Fibroblast of villous mesenchyme (primary cell): ENCODE results near the gene NDUFA11. TPM values are rescaled to one million over a fixed set of nuclear protein-coding genes. Genes with fewer than 3 reads are reported as not detected.
A peak's percentile ranks its signal among the peaks of the same experiment; 100 is the strongest.
"Not testable (repeated sequence)": the region's sequence is repeated elsewhere in the genome, so short reads cannot be mapped to it uniquely, and the experiment has no call there.

ENCODE experiments used
- DNase-seq: peaks from one replicate; pipeline ENCODE4 v3.0.0-alpha.2; 2010; ENCODE audit warnings: low read depth
- H3K4me3 ChIP-seq: 2 replicates; pipeline ENCODE4 v1.5.1; 2011; ENCODE audit warnings: low read depth, mild to moderate bottlenecking, low read length
- total RNA-seq: library from RNA; depleted of rRNA; stranded (reverse); fragments of >200 nt; gene quantifications from 2 replicates; pipeline ENCODE4 v1.2.3, GENCODE V29; 2012
- TF ChIP-seq, protein P1 (sequence below): IDR thresholded peaks from 2 replicates; pipeline ENCODE4 v1.5.1; 2012; ENCODE audit warnings: low read depth, mild to moderate bottlenecking, low read length; ENCODE audit not compliant: insufficient read depth

NDUFA11 gene
- total RNA-seq, 1 donor = 257 TPM

DNA sequence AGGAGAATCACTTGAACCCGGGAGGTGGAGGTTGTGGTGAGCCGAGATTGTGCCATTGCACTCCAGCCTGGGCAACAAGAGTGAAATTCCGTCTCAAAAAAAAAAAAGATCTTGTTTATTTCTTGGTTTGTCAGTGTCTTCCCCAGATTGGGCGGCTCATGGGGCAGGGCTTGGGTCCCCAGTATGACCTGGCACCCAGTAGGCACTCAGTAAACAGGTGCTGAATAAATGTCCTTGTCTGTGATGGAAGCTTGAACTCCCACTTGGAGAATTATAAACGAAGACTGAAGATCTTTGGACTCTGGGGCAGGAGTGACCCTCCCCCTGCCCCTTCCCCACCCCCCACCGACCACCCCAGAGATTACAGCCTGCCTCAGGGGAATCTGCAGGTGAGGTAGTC lies 23.4 kb downstream of the NDUFA11 start:
- DNase-seq = no peak
- TF ChIP-seq, protein P1, sequence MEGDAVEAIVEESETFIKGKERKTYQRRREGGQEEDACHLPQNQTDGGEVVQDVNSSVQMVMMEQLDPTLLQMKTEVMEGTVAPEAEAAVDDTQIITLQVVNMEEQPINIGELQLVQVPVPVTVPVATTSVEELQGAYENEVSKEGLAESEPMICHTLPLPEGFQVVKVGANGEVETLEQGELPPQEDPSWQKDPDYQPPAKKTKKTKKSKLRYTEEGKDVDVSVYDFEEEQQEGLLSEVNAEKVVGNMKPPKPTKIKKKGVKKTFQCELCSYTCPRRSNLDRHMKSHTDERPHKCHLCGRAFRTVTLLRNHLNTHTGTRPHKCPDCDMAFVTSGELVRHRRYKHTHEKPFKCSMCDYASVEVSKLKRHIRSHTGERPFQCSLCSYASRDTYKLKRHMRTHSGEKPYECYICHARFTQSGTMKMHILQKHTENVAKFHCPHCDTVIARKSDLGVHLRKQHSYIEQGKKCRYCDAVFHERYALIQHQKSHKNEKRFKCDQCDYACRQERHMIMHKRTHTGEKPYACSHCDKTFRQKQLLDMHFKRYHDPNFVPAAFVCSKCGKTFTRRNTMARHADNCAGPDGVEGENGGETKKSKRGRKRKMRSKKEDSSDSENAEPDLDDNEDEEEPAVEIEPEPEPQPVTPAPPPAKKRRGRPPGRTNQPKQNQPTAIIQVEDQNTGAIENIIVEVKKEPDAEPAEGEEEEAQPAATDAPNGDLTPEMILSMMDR = no peak
- no peak overlapping the region for H3K4me3 ChIP-seq

- H3K4me3 ChIP-seq = no peak overlapping the region
- no peak for DNase-seq
- TF ChIP-seq, protein P1 = no peak
Observed at GRCh38 chr19:5877882-5878281, 25.7 kb downstream of the NDUFA11 start.

- TF ChIP-seq, protein P1 = no peak
- no peak for DNase-seq
- no peak overlapping the region for H3K4me3 ChIP-seq
Observed at GRCh38 chr19:5877427-5877826, 26.2 kb downstream of the NDUFA11 start.

DNA sequence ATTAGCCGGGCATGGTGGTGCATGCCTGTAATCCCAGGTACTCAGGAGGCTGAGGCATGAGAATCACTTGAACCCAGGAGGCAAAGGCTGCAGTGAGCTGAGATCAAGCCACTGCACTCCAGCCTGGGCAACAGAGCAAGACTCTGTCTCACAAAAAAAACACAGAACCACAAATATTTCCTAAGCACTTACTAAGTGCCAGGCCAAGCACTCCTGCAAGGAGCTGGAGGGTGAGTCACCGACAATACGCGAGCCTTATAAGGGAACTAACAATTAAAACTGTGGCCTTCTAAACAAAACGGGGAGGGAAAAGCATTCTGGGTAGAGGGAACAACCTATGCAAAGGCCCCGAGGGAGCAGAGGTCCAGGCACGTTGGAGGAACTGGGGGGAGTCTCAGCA lies 29.1 kb downstream of the NDUFA11 start:
- peak; percentile 20 for DNase-seq
- H3K4me3 ChIP-seq = not testable (repeated sequence)

GRCh38 chr19:5873617-5874199 lies 29.9 kb downstream of the NDUFA11 start:
- DNase-seq = no peak
- H3K4me3 ChIP-seq = no peak overlapping the region
- TF ChIP-seq, protein P1 = no peak

DNA sequence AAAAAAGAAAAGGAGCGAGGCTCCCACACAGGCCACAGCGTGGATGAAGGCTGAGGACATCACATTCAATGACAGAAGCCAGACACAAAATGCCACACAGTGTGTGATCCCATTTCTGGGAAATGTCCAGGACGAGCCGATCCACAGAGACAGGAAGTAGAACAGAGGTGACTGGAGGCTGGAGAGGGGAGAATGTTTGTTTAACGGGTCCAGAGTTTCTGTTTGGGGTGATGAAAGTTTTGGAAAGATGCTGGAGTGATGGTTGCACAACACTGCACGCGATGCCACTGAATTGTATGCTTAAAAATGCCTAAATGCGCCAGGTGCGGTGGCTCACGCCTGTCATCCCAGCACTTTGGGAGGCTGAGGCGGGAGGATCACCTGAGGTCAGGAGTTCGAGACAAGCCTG lies 32.6 kb downstream of the NDUFA11 start:
- peak; percentile 60 for DNase-seq
- no peak overlapping the region for H3K4me3 ChIP-seq
- TF ChIP-seq, protein P1 = no peak

GRCh38 chr19:5867201-5868136 lies 36.1 kb downstream of the NDUFA11 start:
- DNase-seq = no peak
- TF ChIP-seq, protein P1 = no peak

More at GRCh38 chr19:5867201-5868136, 36.1 kb downstream of the NDUFA11 start:
- no peak overlapping the region for H3K4me3 ChIP-seq
